Measurements from ENCODE around the gene PHLDA1. TPM values are rescaled to one million over a fixed set of nuclear protein-coding genes. Genes with fewer than 3 reads are reported as not detected.
A peak's percentile ranks its signal among the peaks of the same experiment; 100 is the strongest.

Gene PHLDA1
- total RNA-seq, 1 experiment from 2014 or later = 151 TPM

GRCh38 chr12:76069339-76069738 lies 37.8 kb upstream of the PHLDA1 start:
- intact Hi-C loops (cut with micrococcal nuclease; ENCODE audit: unreplicated experiment) = no loop called here

DNA sequence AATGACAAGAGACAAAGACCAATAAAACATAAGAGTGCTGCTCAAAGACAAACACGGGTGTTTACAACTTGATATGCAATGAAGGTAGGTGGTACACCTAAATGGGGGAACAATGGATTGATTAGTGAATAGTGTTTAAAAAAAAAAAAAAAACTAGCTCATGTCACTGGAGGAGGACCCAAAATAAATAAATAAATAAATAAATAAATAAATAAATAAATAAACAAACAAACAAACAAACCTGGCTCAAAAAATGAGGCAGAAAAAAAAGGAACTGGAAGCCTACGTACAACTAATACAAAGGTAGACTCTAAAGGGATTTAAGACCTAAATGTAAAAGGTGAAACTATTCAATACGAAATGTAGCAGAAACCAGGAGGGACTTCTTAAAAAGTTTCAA lies 34.3 kb upstream of the PHLDA1 start:
- Mint-ChIP-seq H3K27me3 (ENCODE audit: unreplicated experiment) (no peaks in the 10 kb centered on the region), H3K4me3 (ENCODE audit: low read depth, unreplicated experiment) (no peak overlapping the region), H3K36me3 (ENCODE audit: insufficient read depth, unreplicated experiment) (peaks cover 72% of the 10 kb centered on the region), H3K9me3 (ENCODE audit: low read depth, unreplicated experiment) (peaks cover 9% of the 10 kb centered on the region), H3K27ac (ENCODE audit: unreplicated experiment) (no peak overlapping the region), H3K4me1 (ENCODE audit: low read depth, unreplicated experiment) (peaks cover 13% of the 10 kb centered on the region)
- no peak for DNase-seq
- BruUV-seq (replicated peaks) = no TSS peak
- no peak for TF ChIP-seq CTCF (IDR thresholded peaks at IDR 0.05; ENCODE audit: unreplicated experiment)
- CTCF ChIA-PET = interaction anchor here (0.6 kb wide), 2 partner anchors 16 to 431 kb away, joined by 3 to 4 read pairs; no protein-coding TSS in a partner anchor
- intact Hi-C loops (cut with micrococcal nuclease; ENCODE audit: unreplicated experiment) = no loop called here

More at GRCh38 chr12:76069339-76069738, 37.8 kb upstream of the PHLDA1 start:
- peaks cover 39% of the 10 kb centered on the region for H3K4me1 Mint-ChIP-seq (ENCODE audit: low read depth, unreplicated experiment)
- no peak overlapping the region for H3K27ac Mint-ChIP-seq (ENCODE audit: unreplicated experiment)
- TF ChIP-seq CTCF (IDR thresholded peaks at IDR 0.05; ENCODE audit: unreplicated experiment) = no peak
- H3K27me3 Mint-ChIP-seq (ENCODE audit: unreplicated experiment) = no peaks in the 10 kb centered on the region
- CTCF ChIA-PET = interaction anchor here (0.6 kb wide), 1 partner anchor 202 kb away, joined by 5 read pairs; no protein-coding TSS in a partner anchor
- peaks cover 65% of the 10 kb centered on the region for H3K36me3 Mint-ChIP-seq (ENCODE audit: insufficient read depth, unreplicated experiment)
- peaks cover 13% of the 10 kb centered on the region for H3K9me3 Mint-ChIP-seq (ENCODE audit: low read depth, unreplicated experiment)
- BruUV-seq (replicated peaks) = no TSS peak
- H3K4me3 Mint-ChIP-seq (ENCODE audit: low read depth, unreplicated experiment) = no peak overlapping the region
- DNase-seq = no peak

DNA sequence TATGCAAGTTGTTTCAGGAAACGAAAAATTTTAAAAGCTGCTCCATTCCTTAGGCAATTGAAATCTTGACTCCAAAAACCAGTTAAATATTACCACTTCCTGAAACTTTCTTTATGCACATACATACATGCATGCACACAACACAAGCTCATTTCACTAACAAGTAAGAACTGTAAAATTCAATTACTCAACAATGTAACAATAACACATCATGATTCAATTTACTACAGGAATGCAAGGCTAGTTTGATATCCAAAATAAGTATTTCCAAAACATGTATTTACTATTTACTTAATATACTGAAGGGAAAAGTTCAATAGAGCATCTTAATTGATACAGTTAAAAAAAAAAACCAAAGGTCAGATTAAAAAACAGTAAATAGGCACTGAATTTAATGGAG lies 33.3 kb upstream of the PHLDA1 start:
- H3K27me3 Mint-ChIP-seq (ENCODE audit: unreplicated experiment) = no peaks in the 10 kb centered on the region
- CTCF ChIA-PET = no interaction called here
- H3K36me3 Mint-ChIP-seq (ENCODE audit: insufficient read depth, unreplicated experiment) = peaks cover 68% of the 10 kb centered on the region
- TF ChIP-seq CTCF (IDR thresholded peaks at IDR 0.05; ENCODE audit: unreplicated experiment) = no peak
- intact Hi-C loops (cut with micrococcal nuclease; ENCODE audit: unreplicated experiment) = loop anchor here (5.0 kb wide), 1 partner anchor 392 kb away; no protein-coding TSS in a partner anchor
- H3K4me1 Mint-ChIP-seq (ENCODE audit: low read depth, unreplicated experiment) = peaks cover 13% of the 10 kb centered on the region
- no peak overlapping the region for H3K4me3 Mint-ChIP-seq (ENCODE audit: low read depth, unreplicated experiment)
- DNase-seq = no peak
- peaks cover 9% of the 10 kb centered on the region for H3K9me3 Mint-ChIP-seq (ENCODE audit: low read depth, unreplicated experiment)
- peak overlapping the region; percentile 30 for H3K27ac Mint-ChIP-seq (ENCODE audit: unreplicated experiment)
- BruUV-seq (replicated peaks) = no TSS peak

DNA sequence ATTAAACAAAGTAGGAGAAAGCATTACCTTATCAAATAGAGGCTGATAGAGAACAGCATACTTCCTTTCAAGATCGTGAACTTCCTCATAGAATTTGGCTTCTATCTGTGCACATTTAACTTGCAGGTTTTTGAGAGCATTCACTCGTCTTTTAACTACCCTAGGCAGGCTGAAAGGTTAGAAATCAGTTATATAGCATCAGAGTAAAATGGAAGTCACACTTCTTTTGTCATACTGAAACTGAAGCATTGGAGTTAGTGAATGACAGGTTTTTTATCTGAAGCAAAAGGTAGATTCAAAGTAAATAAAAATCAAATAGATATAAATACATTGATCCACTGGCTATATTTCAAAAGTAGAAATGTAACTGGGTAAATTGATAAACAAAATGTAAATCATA lies 28.5 kb upstream of the PHLDA1 start:
- Mint-ChIP-seq H3K9me3 (ENCODE audit: low read depth, unreplicated experiment) (peaks cover 4% of the 10 kb centered on the region), H3K36me3 (ENCODE audit: insufficient read depth, unreplicated experiment) (peaks cover 77% of the 10 kb centered on the region), H3K4me1 (ENCODE audit: low read depth, unreplicated experiment) (no peaks in the 10 kb centered on the region), H3K4me3 (ENCODE audit: low read depth, unreplicated experiment) (no peak overlapping the region), H3K27me3 (ENCODE audit: unreplicated experiment) (no peaks in the 10 kb centered on the region), H3K27ac (ENCODE audit: unreplicated experiment) (no peak overlapping the region)
- CTCF ChIA-PET = no interaction called here
- TF ChIP-seq CTCF (IDR thresholded peaks at IDR 0.05; ENCODE audit: unreplicated experiment) = no peak
- no peak for DNase-seq
- intact Hi-C loops (cut with micrococcal nuclease; ENCODE audit: unreplicated experiment) = loop anchor here (5.0 kb wide), 1 partner anchor 397 kb away; no protein-coding TSS in a partner anchor
- no TSS peak for BruUV-seq (replicated peaks)
